ENCODE data around the gene NTMT1.

DNA sequence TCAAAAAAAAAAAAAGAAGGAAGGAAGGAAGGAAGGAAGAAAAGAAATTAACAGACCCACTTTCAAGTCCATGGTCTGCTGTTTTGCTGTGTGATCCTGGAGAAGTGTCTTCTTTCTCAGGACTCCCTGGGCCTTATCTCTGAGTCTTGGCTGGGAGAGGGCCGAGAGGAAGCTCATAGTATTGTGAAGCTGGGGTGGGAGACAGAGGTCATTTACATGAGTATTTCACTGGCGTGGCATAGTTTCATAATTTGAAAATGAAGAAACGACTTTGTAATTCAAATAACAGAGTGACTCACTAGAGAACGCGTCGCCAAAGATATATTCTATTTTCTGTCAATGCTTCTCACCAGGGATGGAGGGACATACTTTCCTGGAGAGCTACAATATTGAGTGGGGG is 2.6 kb upstream of the NTMT1 start:
- TF ChIP-seq, protein P1, sequence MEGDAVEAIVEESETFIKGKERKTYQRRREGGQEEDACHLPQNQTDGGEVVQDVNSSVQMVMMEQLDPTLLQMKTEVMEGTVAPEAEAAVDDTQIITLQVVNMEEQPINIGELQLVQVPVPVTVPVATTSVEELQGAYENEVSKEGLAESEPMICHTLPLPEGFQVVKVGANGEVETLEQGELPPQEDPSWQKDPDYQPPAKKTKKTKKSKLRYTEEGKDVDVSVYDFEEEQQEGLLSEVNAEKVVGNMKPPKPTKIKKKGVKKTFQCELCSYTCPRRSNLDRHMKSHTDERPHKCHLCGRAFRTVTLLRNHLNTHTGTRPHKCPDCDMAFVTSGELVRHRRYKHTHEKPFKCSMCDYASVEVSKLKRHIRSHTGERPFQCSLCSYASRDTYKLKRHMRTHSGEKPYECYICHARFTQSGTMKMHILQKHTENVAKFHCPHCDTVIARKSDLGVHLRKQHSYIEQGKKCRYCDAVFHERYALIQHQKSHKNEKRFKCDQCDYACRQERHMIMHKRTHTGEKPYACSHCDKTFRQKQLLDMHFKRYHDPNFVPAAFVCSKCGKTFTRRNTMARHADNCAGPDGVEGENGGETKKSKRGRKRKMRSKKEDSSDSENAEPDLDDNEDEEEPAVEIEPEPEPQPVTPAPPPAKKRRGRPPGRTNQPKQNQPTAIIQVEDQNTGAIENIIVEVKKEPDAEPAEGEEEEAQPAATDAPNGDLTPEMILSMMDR (IDR thresholded peaks at IDR 0.05; ENCODE audit: low read depth, low read length) = no peak
- TF ChIP-seq EZH2phosphoT487 (IDR thresholded peaks at IDR 0.05; ENCODE audit: low read depth) = no peak
